ENCODE results near the gene CAMKK2. TPM values are rescaled to one million over a fixed set of nuclear protein-coding genes. Genes with fewer than 3 reads are reported as not detected.
"Not testable (repeated sequence)": the region's sequence is repeated elsewhere in the genome, so short reads cannot be mapped to it uniquely, and the experiment has no call there.

The CAMKK2 gene
- total and polyA plus RNA-seq, 2 of the 13 experiments (the other 11 are each of a cell fraction or from before 2014, with no cell fraction given) = 18.8 to 20.0 TPM

DNA sequence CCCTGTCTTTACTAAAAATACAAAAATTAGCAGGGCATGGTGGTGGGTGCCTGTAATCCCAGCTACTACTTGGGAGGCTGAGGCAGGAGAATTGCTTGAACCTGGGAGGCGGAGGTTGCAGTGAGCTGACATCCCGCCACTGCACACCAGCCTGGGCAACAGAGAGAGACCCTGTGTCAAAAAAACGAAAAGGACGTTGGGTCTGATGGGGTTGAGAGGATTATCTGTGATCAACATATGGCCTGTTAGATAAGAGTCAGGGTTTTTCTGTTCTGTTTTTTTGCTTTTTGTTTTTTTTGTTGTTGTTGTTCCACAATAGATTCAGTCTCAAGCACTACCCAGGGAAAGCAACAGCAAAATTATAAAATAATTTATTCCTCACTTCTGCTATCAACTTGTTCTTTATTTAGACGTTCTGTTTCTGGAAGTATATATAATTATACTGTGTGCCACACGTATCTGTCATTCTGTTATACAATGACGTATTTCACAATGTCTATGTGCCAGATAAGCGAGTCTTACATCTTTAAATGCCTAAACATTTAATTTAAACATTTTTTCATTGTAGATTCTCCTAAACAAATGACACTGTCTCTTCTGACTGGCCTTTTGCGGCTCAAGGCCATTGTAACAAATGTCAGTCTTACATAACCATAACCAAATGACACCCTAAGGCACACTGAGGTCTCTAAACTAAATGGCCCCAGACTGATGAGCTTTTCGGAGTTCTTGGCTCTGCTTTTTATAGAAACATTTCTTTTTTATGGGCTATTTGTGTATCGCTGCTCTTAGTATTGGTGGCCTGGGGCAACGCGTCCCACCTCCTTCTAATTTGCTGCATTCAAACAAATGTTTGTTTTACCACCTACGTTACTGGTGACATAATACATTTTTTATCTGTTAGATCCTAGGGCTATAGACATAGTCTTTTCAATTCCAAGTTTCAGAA lies 93.8 kb downstream of the CAMKK2 start (continued):
- no peak for TF ChIP-seq NFIB (CRISPR knock-in tag; IDR thresholded peaks at IDR 0.05; ENCODE audit: borderline replicate concordance)
- TF ChIP-seq ZNF737 (CRISPR knock-in tag; IDR thresholded peaks at IDR 0.05; ENCODE audit: borderline replicate concordance) = no peak
- TF ChIP-seq SAP130 (CRISPR knock-in tag; IDR thresholded peaks at IDR 0.05; ENCODE audit: low read depth) = 0 out of 2 replicates have a peak, but pooled peaks have one; percentile 11
- 0 out of 2 replicates have a peak, but pooled peaks have one; percentile 30 for TF ChIP-seq RXRB (CRISPR knock-in tag; IDR thresholded peaks at IDR 0.05; ENCODE audit: borderline replicate concordance)
- 0 out of 2 replicates have a peak, but pooled peaks have one; percentile 33 for TF ChIP-seq PPARG (CRISPR knock-in tag; conservative IDR thresholded peaks at IDR 0.05)
- TF ChIP-seq, protein P1, sequence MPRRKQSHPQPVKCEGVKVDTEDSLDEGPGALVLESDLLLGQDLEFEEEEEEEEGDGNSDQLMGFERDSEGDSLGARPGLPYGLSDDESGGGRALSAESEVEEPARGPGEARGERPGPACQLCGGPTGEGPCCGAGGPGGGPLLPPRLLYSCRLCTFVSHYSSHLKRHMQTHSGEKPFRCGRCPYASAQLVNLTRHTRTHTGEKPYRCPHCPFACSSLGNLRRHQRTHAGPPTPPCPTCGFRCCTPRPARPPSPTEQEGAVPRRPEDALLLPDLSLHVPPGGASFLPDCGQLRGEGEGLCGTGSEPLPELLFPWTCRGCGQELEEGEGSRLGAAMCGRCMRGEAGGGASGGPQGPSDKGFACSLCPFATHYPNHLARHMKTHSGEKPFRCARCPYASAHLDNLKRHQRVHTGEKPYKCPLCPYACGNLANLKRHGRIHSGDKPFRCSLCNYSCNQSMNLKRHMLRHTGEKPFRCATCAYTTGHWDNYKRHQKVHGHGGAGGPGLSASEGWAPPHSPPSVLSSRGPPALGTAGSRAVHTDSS (CRISPR knock-in tag; conservative IDR thresholded peaks at IDR 0.05) = no peak

DNA sequence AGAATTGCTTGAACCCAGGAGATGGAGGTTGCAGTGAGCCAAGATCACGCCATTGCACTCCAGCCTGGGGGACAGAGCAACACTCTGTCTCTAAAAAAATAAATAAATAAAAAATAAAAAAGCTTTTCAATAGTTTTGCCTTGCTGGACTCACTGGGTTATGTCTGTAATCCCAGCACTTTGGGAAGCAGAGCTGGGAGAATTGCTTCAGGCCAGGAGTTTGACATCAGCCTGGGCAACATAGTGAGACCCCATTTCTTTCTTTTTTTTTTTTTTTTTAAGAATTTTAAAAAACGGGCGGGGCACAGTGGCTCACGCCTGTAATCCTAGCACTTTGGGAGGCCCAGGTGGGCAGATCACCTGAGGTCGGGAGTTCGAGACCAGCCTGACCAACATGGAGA lies 95.4 kb downstream of the CAMKK2 start:
- H4K20me1 ChIP-seq (ENCODE audit: insufficient read depth, low read length); in situ Hi-C loops (cut with HindIII; ENCODE audit: extremely low pct_ligation_motif_present, low pct_unique_long_range_greater_than_20kb); H3K9ac ChIP-seq (ENCODE audit: insufficient read depth, low read depth, low read length); DNase-seq (ENCODE audit: low spot score); FAIRE-seq; CTCF ChIA-PET (ENCODE audit: low intra/inter-chr PET ratio, low total read pairs); H3K4me3 ChIP-seq (replicated peaks in 1 of 3; ENCODE audit: insufficient read depth in 1 of 3, low read depth in 2 of 3, low read length in 3 of 3); H3K27ac ChIP-seq (ENCODE audit: extremely low read length, insufficient read depth, low read length); ATAC-seq; H3K36me3 ChIP-seq (replicated peaks in 1 of 2; ENCODE audit: control insufficient read depth in 1 of 2, insufficient read depth in 2 of 2, low read length in 2 of 2); H2AFZ ChIP-seq (ENCODE audit: low read length); POLR2A ChIA-PET; H3K27me3 ChIP-seq (ENCODE audit: control insufficient read depth in 1 of 2, insufficient read depth in 2 of 2, low read length in 2 of 2); intact Hi-C loops (cut with micrococcal nuclease; ENCODE audit: unreplicated experiment); H3K79me2 ChIP-seq (ENCODE audit: insufficient read depth, low read length); BruUV-seq (replicated peaks); H3K4me2 ChIP-seq (ENCODE audit: low read depth, low read length); H3K9me3 ChIP-seq (ENCODE audit: low read length): not testable (repeated sequence)
- WGBS (ENCODE audit: low lambda C conversion rate) = 45% methylated on average over 6 of the region's 6 CpGs
- H3K4me1 ChIP-seq (ENCODE audit: insufficient read depth, low read length) = peaks cover 10% of the 10 kb centered on the region
